ENCODE results near the gene RNF144A. TPM values are rescaled to one million over a fixed set of nuclear protein-coding genes. Genes with fewer than 3 reads are reported as not detected.

Gene RNF144A
- total and polyA plus RNA-seq, 10 of the 15 experiments (the other 5 are each of a cell fraction or from before 2014, with no cell fraction given): 0.02 to 12.1 (median 0.48) TPM; not detected in 1

- TF ChIP-seq STAT1 (conservative IDR thresholded peaks at IDR 0.05): no peak
- TF ChIP-seq YY1 (IDR thresholded peaks at IDR 0.05; ENCODE audit: low read depth, low read length): no peak
- no peak for TF ChIP-seq RCOR1 (conservative IDR thresholded peaks at IDR 0.05; ENCODE audit: low read depth, low read length)
Observed at GRCh38 chr2:7032371-7032770, 115.2 kb downstream of the RNF144A start (continued).

- SMC1A ChIA-PET (ENCODE audit: uncharacterized antibody, unreplicated experiment): interaction anchor here (3.0 kb wide), 1 partner anchor 34 kb away, joined by 7 read pairs; no protein-coding TSS in a partner anchor
- FAIRE-seq (no peak), ATAC-seq (no peak), DNase-seq (ENCODE audit: low read depth, low spot score) (no peak)
- Histone ChIP-seq H3K4me3 (no peak overlapping the region), H3K9ac (ENCODE audit: control insufficient read depth, insufficient read depth, low read length) (no peak overlapping the region), H3K4me1 (ENCODE audit: control insufficient read depth, insufficient read depth, low read length) (no peaks in the 10 kb centered on the region), H2AFZ (ENCODE audit: control insufficient read depth, low read depth, low read length) (no peak overlapping the region), H3K27me3 (replicated peaks in 1 of 2; ENCODE audit: control insufficient read depth in 2 of 2, insufficient read depth in 2 of 2, low read length in 1 of 2) (no peaks in the 10 kb centered on the region), H3K4me2 (ENCODE audit: control insufficient read depth, insufficient read depth) (no peak overlapping the region), H3K27ac (ENCODE audit: control insufficient read depth, insufficient read depth) (no peak overlapping the region), H3K36me3 (ENCODE audit: control insufficient read depth in 2 of 2, insufficient read depth in 2 of 2, low read length in 1 of 2) (no peaks in the 10 kb centered on the region; a peak in 1 of 4 replicates), H3K9me3 (replicated peaks; ENCODE audit: control insufficient read depth, insufficient read depth, low read length) (no peaks in the 10 kb centered on the region), H4K20me1 (ENCODE audit: control insufficient read depth, insufficient read depth) (no peaks in the 10 kb centered on the region), H3K79me2 (ENCODE audit: control insufficient read depth, insufficient read depth, low read length) (no peaks in the 10 kb centered on the region)
- intact Hi-C loops (cut with micrococcal nuclease; ENCODE audit: unreplicated experiment) (no loop called here), in situ Hi-C loops (cut with MboI) (no loop called here)
- POLR2A ChIA-PET: no interaction called here
- WGBS (ENCODE audit: insufficient coverage, insufficient replicate concordance, low lambda C conversion rate, missing lambda C conversion rate): 61% methylated on average over 20 of the region's 20 CpGs
- TF ChIP-seq POLR2AphosphoS5 (IDR thresholded peaks at IDR 0.05; ENCODE audit: low read length) (no peak), NFYB (IDR thresholded peaks at IDR 0.05; ENCODE audit: insufficient read depth, low read depth, low read length) (no peak), DPF2 (IDR thresholded peaks at IDR 0.05) (no peak), LARP7 (IDR thresholded peaks at IDR 0.05) (no peak), TAF1 (IDR thresholded peaks at IDR 0.05; ENCODE audit: borderline replicate concordance, low read depth, low read length) (no peak), EGR1 (IDR thresholded peaks at IDR 0.05; ENCODE audit: borderline replicate concordance in 1 of 2, low read depth in 2 of 2, low read length in 2 of 2) (no peak), RUNX3 (IDR thresholded peaks at IDR 0.05; ENCODE audit: low read length) (no peak), BACH1 (IDR thresholded peaks at IDR 0.05; ENCODE audit: borderline replicate concordance) (no peak), RBBP5 (conservative IDR thresholded peaks at IDR 0.05) (no peak), BRCA1 (IDR thresholded peaks at IDR 0.05; ENCODE audit: low read depth, low read length) (no peak)
- CTCF ChIA-PET: interaction anchor here (3.8 to 4.7 kb wide), 2 partner anchors 11 to 137 kb away, joined by 21 to 35 read pairs; no protein-coding TSS in a partner anchor
- RAD21 ChIA-PET (ENCODE audit: unreplicated experiment): no interaction called here
- no TSS peak for BruUV-seq (replicated peaks)
Observed at GRCh38 chr2:7033136-7033960, 116.1 kb downstream of the RNF144A start.
